ENCODE data around the gene RPA3. TPM values are rescaled to one million over a fixed set of nuclear protein-coding genes. Genes with fewer than 3 reads are reported as not detected.

Gene RPA3
- total and polyA plus RNA-seq, 2 donors (not counting 3 experiments of a cell fraction or from before 2014, with no cell fraction given), result 15.6 to 34.4 TPM

DNA sequence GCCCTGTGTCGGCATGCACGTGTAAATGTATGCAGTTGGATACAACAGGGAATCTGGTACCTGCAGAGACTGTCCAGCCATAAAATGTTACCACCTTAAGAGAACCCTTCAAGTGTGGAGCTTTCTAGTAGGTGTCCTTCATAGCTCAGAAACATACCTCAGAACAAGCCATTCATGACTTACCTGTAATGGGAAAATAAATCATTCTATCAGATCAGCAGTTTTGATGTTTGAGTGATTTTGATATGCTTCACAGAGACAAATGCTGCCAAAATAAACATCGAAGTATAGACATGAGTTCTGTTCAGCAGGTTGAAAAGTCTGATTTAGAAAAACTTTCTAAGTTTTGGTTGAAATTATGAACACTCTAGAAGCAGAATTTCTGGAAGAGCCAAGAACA lies 111.4 kb downstream of the RPA3 start:
- CTCF ChIA-PET, result no interaction called here
- no peak for FAIRE-seq
- TF ChIP-seq EZH2 (IDR thresholded peaks at IDR 0.05; ENCODE audit: borderline replicate concordance, low read depth, low read length, severe bottlenecking), result no peak
- no peak for TF ChIP-seq POLR2A (IDR thresholded peaks at IDR 0.05; ENCODE audit: low read depth, low read length)
- TF ChIP-seq JUN (IDR thresholded peaks at IDR 0.05; ENCODE audit: borderline replicate concordance, insufficient read depth, insufficient read length, low read depth), result no peak

DNA sequence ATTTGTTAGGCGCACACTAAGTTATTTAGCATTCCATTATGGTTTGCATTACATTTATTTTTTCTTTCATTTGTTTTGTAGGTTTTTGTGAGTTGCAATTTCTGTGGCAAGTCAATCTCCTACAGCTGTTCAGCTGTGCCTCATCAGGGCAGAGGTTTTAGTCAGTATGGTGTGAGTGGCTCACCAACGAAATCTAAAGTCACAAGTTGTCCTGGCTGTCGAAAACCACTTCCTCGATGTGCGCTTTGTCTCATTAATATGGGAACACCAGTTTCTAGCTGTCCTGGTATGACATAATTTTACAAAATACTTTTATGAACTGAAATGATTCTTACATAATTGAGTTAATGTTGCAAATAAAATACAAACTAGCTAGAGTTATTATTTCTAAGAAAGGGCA lies 122.2 kb downstream of the RPA3 start:
- Histone ChIP-seq H3K4me2 (ENCODE audit: insufficient read depth, low read length) (no peak overlapping the region), H3K27me3 (ENCODE audit: control insufficient read depth in 2 of 2, insufficient read depth in 2 of 2, low read length in 2 of 2) (no peaks in the 10 kb centered on the region), H3K79me2 (ENCODE audit: control insufficient read depth, insufficient read depth, low read length) (no peaks in the 10 kb centered on the region), H2AFZ (ENCODE audit: low read depth, low read length) (no peak overlapping the region), H3K4me3 (replicated peaks in 1 of 3; ENCODE audit: insufficient read depth in 1 of 3, low read depth in 1 of 3, low read length in 3 of 3) (no peak overlapping the region), H3K9me1 (replicated peaks; ENCODE audit: control insufficient read depth, extremely low read depth, insufficient read depth, low read length) (no peaks in the 10 kb centered on the region), H3K9me3 (replicated peaks; ENCODE audit: control insufficient read depth, insufficient read depth, low read length) (no peaks in the 10 kb centered on the region), H3K4me1 (ENCODE audit: control insufficient read depth, extremely low read depth, insufficient read depth, low read length) (no peaks in the 10 kb centered on the region), H4K20me1 (replicated peaks; ENCODE audit: control insufficient read depth, extremely low read depth, insufficient read depth, low read length) (no peaks in the 10 kb centered on the region), H3K9ac (replicated peaks; ENCODE audit: extremely low read depth, insufficient read depth, low read length) (no peak overlapping the region), H3K36me3 (ENCODE audit: control insufficient read depth in 2 of 2, extremely low read depth in 1 of 2, insufficient read depth in 2 of 2, low read length in 2 of 2) (no peaks in the 10 kb centered on the region), H3K27ac (ENCODE audit: insufficient read depth, low read depth, low read length) (no peak overlapping the region)
- ChIA-PET POLR2A (no interaction called here), CTCF (interaction anchor here (1.1 to 2.8 kb wide), 6 partner anchors 85 to 700 kb away, joined by 3 to 49 read pairs (median 9); no protein-coding TSS in a partner anchor)
- dilution Hi-C loops (cut with MboI; ENCODE audit: extremely low pct_ligation_motif_present, low sequenced_read_pairs), result no loop called here
- FAIRE-seq, result no peak
- no TSS peak for BruUV-seq (replicated peaks)
- DNase-seq (ENCODE audit: low read depth, low spot score), result no peak
- no peak for TF ChIP-seq POLR2A (IDR thresholded peaks at IDR 0.05; ENCODE audit: low read depth, low read length)
- no peak for TF ChIP-seq GATA2 (IDR thresholded peaks at IDR 0.05; ENCODE audit: insufficient read depth, insufficient read length, low read depth, low read length)
- TF ChIP-seq, protein P1, sequence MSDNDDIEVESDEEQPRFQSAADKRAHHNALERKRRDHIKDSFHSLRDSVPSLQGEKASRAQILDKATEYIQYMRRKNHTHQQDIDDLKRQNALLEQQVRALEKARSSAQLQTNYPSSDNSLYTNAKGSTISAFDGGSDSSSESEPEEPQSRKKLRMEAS (IDR thresholded peaks at IDR 0.05; ENCODE audit: insufficient read depth, insufficient read length), result no peak
- TF ChIP-seq, protein P2, sequence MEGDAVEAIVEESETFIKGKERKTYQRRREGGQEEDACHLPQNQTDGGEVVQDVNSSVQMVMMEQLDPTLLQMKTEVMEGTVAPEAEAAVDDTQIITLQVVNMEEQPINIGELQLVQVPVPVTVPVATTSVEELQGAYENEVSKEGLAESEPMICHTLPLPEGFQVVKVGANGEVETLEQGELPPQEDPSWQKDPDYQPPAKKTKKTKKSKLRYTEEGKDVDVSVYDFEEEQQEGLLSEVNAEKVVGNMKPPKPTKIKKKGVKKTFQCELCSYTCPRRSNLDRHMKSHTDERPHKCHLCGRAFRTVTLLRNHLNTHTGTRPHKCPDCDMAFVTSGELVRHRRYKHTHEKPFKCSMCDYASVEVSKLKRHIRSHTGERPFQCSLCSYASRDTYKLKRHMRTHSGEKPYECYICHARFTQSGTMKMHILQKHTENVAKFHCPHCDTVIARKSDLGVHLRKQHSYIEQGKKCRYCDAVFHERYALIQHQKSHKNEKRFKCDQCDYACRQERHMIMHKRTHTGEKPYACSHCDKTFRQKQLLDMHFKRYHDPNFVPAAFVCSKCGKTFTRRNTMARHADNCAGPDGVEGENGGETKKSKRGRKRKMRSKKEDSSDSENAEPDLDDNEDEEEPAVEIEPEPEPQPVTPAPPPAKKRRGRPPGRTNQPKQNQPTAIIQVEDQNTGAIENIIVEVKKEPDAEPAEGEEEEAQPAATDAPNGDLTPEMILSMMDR (IDR thresholded peaks at IDR 0.05; ENCODE audit: extremely low read depth in 1 of 2, insufficient read depth in 1 of 2, low read depth in 1 of 2, low read length in 2 of 2), result no peak
- no peak for TF ChIP-seq MYC (IDR thresholded peaks at IDR 0.05; ENCODE audit: low read depth, low read length)
- no peak for TF ChIP-seq POLR2AphosphoS5 (IDR thresholded peaks at IDR 0.05; ENCODE audit: insufficient read depth, low read depth, low read length)
- no peak for TF ChIP-seq FOS (IDR thresholded peaks at IDR 0.05; ENCODE audit: borderline replicate concordance, insufficient read depth, low read length)
- TF ChIP-seq EZH2 (IDR thresholded peaks at IDR 0.05; ENCODE audit: borderline replicate concordance, low read depth, low read length, severe bottlenecking), result no peak
- TF ChIP-seq JUN (IDR thresholded peaks at IDR 0.05; ENCODE audit: borderline replicate concordance, insufficient read depth, insufficient read length, low read depth), result no peak
- intact Hi-C loops (cut with micrococcal nuclease), result loop anchor here (5.0 kb wide), 1 partner anchor 41 kb away; no protein-coding TSS in a partner anchor

More for the DNA sequence above, 111.4 kb downstream of the RPA3 start:
- DNase-seq (ENCODE audit: low read depth, low spot score), result no peak
- no peaks in the 10 kb centered on the region for H3K4me1 ChIP-seq (ENCODE audit: control insufficient read depth, extremely low read depth, insufficient read depth, low read length)
- H3K9me1 ChIP-seq (replicated peaks; ENCODE audit: control insufficient read depth, extremely low read depth, insufficient read depth, low read length), result no peaks in the 10 kb centered on the region
- no TSS peak for BruUV-seq (replicated peaks)
- POLR2A ChIA-PET, result no interaction called here
- no peak overlapping the region for H3K9ac ChIP-seq (replicated peaks; ENCODE audit: extremely low read depth, insufficient read depth, low read length)
- no peak overlapping the region for H2AFZ ChIP-seq (ENCODE audit: low read depth, low read length)
- no peaks in the 10 kb centered on the region for H4K20me1 ChIP-seq (replicated peaks; ENCODE audit: control insufficient read depth, extremely low read depth, insufficient read depth, low read length)
- H3K36me3 ChIP-seq (ENCODE audit: control insufficient read depth in 2 of 2, extremely low read depth in 1 of 2, insufficient read depth in 2 of 2, low read length in 2 of 2), result no peaks in the 10 kb centered on the region
- H3K4me2 ChIP-seq (ENCODE audit: insufficient read depth, low read length), result no peak overlapping the region
- no peaks in the 10 kb centered on the region for H3K27me3 ChIP-seq (ENCODE audit: control insufficient read depth in 2 of 2, insufficient read depth in 2 of 2, low read length in 2 of 2)
- H3K27ac ChIP-seq (ENCODE audit: insufficient read depth, low read depth, low read length), result no peak overlapping the region
- no peaks in the 10 kb centered on the region for H3K79me2 ChIP-seq (ENCODE audit: control insufficient read depth, insufficient read depth, low read length)
- no peak overlapping the region for H3K4me3 ChIP-seq (replicated peaks in 1 of 3; ENCODE audit: insufficient read depth in 1 of 3, low read depth in 1 of 3, low read length in 3 of 3)
- intact Hi-C loops (cut with micrococcal nuclease), result no loop called here
- H3K9me3 ChIP-seq (replicated peaks; ENCODE audit: control insufficient read depth, insufficient read depth, low read length), result no peaks in the 10 kb centered on the region
- dilution Hi-C loops (cut with MboI; ENCODE audit: extremely low pct_ligation_motif_present, low sequenced_read_pairs), result no loop called here
